AG09319 (cell line): Measurements from ENCODE around the gene PSD.

Source experiments
- DNase-seq: peaks from one replicate; pipeline ENCODE4 v3.0.0-alpha.2; 2010; ENCODE audit warnings: low read depth; ENCODE audit errors: extremely low read depth
- TF ChIP-seq, protein P1 (sequence below): IDR thresholded peaks from 2 replicates; pipeline ENCODE4 v1.5.1; 2011; ENCODE audit warnings: low read depth, mild to moderate bottlenecking, inconsistent platforms, low read length, moderate library complexity

Gene PSD

DNA sequence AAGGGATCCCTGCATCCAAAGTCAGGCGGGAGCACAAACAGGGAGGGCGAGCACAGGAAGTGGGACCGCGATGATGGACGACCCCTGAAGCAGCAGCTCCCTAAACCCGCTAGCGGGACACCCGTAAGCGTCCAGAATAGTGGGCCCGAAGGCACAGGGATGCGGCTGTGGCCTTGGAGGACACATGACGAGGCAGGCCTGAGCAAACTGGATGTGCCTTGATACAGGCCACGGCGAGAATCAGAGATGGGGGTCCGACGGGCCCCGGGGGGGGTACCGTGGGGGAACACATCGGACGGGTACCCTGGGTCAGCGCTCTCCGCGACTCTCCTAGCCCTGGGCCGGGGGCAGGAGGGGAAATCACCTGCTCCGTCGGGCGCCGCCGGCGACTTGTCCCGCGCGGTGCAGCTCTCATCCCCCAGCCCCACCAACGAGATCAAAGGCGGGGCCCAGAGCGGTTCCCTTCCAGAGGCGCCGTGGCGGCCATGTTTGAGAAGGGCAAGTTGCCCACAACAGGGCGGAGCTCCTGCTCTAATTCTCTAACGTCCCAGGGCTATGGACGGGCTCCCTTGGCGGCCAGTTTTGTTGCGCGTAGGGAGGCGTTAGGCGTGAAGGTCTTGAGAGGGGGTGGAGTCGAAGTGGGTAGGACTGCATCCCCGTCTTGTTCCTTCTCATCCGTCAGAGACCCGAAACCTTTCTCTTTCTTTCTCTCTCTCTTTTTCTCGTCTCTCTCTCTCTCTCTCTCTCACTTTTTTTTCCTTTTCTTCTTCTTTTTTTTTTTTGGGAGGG lies 13.8 kb upstream of the PSD start, which contains the start of gene CUEDC2:
Gene CUEDC2 (minus strand): TSS at position 413 of the 789 bp plus-strand sequence. CDS start 7,386 bp downstream, outside the sequence.
- peak; percentile 86 for DNase-seq
- TF ChIP-seq, protein P1, sequence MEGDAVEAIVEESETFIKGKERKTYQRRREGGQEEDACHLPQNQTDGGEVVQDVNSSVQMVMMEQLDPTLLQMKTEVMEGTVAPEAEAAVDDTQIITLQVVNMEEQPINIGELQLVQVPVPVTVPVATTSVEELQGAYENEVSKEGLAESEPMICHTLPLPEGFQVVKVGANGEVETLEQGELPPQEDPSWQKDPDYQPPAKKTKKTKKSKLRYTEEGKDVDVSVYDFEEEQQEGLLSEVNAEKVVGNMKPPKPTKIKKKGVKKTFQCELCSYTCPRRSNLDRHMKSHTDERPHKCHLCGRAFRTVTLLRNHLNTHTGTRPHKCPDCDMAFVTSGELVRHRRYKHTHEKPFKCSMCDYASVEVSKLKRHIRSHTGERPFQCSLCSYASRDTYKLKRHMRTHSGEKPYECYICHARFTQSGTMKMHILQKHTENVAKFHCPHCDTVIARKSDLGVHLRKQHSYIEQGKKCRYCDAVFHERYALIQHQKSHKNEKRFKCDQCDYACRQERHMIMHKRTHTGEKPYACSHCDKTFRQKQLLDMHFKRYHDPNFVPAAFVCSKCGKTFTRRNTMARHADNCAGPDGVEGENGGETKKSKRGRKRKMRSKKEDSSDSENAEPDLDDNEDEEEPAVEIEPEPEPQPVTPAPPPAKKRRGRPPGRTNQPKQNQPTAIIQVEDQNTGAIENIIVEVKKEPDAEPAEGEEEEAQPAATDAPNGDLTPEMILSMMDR = no peak

DNA sequence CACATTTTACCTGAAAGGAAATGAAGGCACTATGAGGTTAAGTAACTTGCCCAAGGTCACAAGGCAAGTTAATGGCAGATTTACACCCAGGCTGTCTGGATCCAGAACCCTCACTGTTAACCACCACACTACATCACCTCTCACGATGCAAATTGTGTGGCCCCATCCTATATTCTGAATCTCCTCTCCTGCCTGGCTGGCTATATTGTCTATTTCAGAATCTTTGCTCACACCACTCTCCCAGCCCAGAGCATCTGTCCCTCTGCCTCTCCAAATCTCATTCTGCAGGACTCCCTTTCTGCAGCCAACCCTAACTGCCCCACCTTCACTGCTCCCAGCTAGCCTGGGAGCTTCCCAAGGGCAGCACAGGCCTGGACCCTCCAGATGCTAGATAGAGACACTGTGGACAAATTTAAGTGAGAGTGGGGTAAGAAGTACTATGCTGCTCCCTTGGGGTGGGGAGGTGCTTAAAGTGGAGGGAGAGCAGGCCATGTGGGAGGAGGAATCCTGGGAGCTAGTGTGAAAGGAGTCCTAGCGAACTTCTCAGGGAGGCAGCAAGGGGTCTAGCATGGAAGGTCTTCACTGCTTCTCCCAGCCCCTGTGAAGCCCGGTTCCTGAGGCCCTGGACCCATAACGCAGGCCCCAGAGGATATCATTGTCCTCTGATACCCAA lies 13.0 kb upstream of the PSD start:
- no peak for DNase-seq

DNA sequence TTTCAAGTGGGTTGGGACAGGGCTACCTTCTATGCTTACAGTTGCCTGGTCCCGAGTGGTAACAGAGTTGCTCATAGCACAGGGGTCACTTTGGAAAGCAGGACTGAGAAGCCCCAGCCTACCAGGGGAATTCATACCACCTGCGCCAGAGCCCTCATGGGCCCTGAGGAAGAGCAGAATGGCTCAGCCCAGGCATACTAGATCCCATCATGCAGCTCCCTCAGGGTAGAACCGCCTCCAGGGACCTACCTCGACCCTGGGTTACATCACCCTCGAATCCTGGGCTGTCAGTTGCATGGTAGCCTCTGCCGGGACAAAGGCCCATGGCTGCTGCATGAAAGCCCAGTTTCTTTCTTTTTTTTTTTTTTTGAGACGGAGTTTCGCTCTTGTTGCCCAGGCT lies 10.9 kb upstream of the PSD start:
- no peak for DNase-seq
- TF ChIP-seq, protein P1 = no peak

More for the DNA sequence above, 13.0 kb upstream of the PSD start:
- TF ChIP-seq, protein P1 = no peak

DNA sequence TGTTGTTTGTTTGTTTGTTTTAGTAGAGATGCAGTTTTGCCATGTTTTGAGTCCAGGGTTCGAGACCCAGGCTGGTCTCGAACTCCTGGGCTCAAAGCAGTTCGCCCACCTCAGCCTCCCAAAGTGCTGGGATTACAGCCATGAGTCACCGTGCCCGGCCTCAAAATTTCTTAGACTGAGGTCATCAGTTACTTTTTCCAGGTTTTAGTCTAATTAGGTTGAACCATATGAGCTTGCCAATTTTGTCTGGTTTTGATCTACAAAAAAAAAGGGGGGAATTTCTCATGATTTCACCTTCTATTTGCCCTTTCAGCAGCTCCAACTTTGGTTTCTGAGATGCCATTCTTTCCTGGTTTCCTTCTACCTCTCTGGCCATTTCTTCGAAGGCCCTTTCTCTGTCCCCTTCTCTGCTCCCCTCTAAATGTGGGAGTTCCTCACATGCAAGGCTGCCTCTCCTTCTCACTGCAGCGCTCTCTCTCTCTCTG lies 8.3 kb upstream of the PSD start:
- DNase-seq = no peak
- TF ChIP-seq, protein P1 = no peak

DNA sequence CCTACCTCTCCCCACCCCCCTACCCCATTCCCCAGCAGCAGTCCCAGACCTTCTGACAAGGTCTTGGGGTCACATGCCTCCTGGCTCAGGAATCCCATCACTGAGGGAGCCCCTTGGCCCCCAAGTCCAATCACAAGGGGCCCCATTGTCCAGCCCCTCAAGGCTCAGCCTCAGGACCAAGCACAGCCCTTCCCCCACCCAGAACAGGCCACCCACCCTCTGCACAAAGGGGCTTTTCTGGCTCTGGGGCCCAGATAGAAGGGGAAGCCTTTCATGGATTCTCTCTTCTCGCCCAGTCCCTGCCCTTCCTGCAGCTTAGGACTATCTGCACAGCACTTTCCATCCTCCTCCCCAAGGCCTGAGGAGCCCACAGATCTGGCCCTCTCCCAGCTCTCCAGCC lies 6.9 kb upstream of the PSD start:
- no peak for DNase-seq
- TF ChIP-seq, protein P1 = no peak

DNA sequence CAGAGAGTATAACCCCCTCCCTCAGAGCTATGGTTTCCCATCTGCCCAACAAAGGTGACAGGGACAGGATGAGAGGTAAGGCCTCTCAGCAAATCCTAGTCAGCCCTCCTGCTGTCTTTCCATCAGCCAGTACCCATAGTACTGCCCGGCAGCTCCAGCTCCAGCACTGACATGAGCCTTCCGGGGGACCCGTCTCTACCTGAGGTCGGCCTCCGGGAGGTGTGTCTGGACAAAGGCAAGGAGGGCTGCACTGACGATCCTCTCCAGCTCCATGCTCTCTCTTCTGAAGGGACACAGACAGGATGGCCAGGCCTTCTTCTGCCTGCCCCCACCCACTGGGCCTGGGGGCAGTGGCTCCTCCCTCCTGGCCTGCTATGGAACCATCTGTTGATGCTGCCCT lies 6.3 kb upstream of the PSD start:
- TF ChIP-seq, protein P1 = no peak
- no peak for DNase-seq

DNA sequence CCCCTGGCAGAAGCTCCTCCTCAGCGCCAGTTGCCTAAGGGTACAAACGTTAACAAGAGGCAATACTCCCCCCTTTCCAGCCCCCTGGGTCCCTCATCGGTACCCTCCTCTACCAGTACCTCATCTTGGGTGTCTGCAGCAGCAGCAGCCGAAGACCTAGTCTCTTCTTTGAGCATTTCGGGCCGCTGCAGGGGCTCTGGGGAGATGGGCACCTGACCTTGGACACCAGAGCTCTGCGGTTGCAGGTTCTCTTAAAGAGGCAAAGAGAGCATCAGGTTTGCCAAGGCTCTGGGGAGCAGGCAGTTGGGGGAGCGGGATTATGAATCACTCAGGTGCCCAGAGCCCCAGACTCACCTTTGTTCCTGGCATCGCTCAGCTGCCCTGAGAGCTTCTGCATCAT lies 5.6 kb upstream of the PSD start:
- DNase-seq = no peak
- TF ChIP-seq, protein P1 = no peak
